Left ventricle myocardium superior (tissue), 1 donor: ENCODE results near the gene NSA2. TPM values are rescaled to one million over a fixed set of nuclear protein-coding genes. Genes with fewer than 3 reads are reported as not detected.

Source experiments
- ATAC-seq: fragments of 200-7000 bp; cut with Tn5 transposase; one replicate; pipeline ENCODE4 v1.9.1; 2020; ENCODE audit warnings: mild to moderate bottlenecking, moderate library complexity
- DNase-seq: peaks from one replicate; pipeline ENCODE4 v3.0.0-alpha.2; 2020
- intact Hi-C: fragments of 100-400 bp; cut with micrococcal nuclease; formaldehyde crosslinking; loops from one replicate; pipeline ENCODE4 v1.11.0; 2022
- total RNA-seq: library from RNA; stranded (reverse); fragmentation: NEBNext Ultra II Directional; extraction: Animal tissue kit (Norgen Biotek cat#: 25700); gene quantifications from one replicate; pipeline ENCODE4 v1.2.1, GENCODE V29; 2021
- donor health status: DM: no; HTN: yes; CAD: no; lungs with severe emphysema.

NSA2 gene
- total RNA-seq, 1 donor from 2014 or later: 52.3 TPM

DNA sequence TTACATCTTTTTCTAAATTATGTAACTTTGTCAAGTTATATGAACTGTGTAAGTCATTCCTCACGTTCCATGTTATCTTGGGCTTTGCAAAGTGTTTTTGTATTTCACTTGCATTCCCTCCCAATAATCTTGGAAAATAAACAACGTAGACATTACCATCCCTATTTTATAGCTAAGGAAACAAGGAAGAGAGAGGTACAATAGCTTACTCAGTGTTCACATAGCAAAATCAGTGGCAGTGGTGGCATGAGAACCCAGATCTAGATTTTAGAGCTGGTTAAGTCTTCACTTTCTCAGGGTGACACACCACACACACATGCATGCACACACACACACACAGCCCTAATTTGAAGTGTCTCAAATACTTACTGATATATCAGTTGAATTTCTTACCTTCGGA lies 34.1 kb downstream of the NSA2 start:
- intact Hi-C loops: no loop called here
- DNase-seq (no peak), ATAC-seq (no peak)

- intact Hi-C loops: no loop called here
- no peak for DNase-seq
- ATAC-seq: no peak
Observed at GRCh38 chr5:74801941-74802340, 34.9 kb downstream of the NSA2 start.

GRCh38 chr5:74810915-74811314 lies 43.9 kb downstream of the NSA2 start:
- no peak for ATAC-seq
- intact Hi-C loops: no loop called here
- DNase-seq: no peak

DNA sequence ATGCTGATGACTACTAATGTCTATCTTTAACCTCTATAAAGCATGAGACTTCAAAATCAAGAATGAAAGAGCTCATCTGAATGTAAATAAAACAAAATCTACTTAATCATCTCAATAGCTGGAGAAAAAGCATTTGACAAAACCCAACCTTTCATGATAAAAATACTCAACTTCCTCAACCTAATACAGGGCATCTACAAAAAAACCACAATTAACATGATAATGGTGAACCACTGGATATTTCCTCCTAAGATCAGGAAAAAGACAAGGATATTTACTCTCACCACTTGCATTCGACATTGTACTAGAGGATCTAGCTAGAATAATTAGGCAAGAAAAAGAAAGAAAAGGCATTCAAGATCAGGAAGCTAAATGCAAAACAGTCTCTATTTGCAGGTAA lies 49.8 kb downstream of the NSA2 start:
- DNase-seq: no peak
- intact Hi-C loops: no loop called here
- ATAC-seq: no peak

- intact Hi-C loops: no loop called here
- no peak for ATAC-seq
- DNase-seq: no peak
Observed at GRCh38 chr5:74822288-74822687, 55.2 kb downstream of the NSA2 start.

GRCh38 chr5:74829413-74829812 lies 62.4 kb downstream of the NSA2 start:
- no peak for DNase-seq
- ATAC-seq: no peak
- intact Hi-C loops: no loop called here

Other genes starting within 250 kb of the NSA2 start
- gene ENC1, start 126.5 kb upstream of the NSA2 start, total RNA-seq: 2.7 TPM
- 87.1 TPM for gene HEXB, start 82.0 kb upstream of the NSA2 start, total RNA-seq
- 41.1 TPM for gene GFM2, start 132 bp upstream of the NSA2 start, total RNA-seq
- 3.6 TPM for gene FAM169A, start 99.1 kb downstream of the NSA2 start, total RNA-seq